GM21825 (cell line): Measurements from ENCODE around the gene DLK1.

Experiments used
- ATAC-seq: cut with Tn5 transposase; IDR thresholded peaks from one replicate; pipeline ENCODE4 v1.9.1; 2021; ENCODE audit warnings: mild to moderate bottlenecking, moderate library complexity; ENCODE audit not compliant: unreplicated experiment

The DLK1 gene

DNA sequence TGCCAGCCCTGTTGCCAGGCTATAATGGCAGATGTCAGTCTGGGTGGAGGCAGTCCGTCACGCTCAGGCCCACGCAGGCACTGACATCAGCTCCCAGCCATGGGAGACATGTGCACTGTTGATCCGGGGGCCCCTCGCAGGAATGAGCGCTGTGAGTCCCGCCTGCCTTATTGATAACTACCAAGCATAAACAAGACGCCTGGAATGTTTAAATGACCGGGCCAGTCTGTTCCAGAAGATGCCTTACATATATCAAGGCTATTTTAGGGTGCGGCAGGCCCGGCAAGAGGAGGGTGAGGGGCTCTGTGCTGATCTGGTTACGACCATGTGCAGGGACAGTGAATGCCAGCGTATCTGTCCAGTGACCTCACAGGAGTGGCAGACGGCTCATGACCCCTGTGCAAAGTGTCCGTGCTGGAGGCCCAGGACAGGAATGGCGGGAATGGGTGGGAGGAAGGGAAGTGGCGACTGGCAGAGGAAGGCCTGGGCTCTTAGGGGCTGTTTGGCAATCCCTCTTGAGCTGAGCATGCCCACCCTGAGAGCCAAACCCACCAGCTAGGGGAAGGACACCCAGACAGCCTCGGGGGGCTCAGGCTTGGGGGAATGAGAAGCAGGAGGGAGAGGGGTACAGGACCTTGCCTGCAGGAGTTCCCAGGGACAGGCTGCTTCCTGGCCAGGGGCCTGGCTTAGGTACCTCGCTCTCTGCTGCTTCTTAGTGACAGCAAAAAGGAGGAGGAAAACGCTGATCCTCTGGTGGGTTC, 49.3 kb downstream of the DLK1 start:
- no peak for ATAC-seq

DNA sequence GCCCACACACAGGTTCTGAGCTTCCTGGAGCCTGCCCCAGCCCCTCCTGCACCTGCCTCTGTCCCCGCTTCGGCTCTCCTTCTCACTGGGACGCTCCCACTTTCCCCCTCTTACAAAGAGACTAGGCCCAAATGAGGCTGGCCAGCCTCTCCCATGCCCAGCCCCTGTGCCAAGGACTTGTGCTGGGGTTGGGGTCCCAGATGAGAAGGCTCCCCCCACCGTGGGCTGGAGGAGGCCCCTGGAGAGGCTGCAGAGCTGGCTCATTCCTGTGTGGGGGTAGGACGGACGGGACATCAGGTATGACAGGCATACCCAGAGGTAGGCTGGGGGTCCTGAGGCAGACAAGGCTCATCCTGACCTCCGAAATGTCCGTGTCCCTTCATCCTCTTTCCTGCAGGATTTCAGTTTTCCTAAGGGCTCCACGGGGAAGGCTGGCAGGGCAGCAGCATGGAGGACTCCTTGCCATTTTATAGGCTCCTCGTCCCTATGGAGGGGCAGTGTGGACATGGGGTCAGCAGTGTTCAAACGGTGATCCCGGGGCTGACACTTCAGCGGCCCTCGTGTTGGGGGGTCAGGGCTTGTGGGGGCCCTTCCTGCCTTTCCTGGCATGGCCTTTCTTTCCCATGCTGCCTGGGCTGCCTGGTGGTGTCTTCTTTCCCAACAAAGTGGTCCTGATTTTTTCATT, 50.1 kb downstream of the DLK1 start:
- ATAC-seq = no peak

DNA sequence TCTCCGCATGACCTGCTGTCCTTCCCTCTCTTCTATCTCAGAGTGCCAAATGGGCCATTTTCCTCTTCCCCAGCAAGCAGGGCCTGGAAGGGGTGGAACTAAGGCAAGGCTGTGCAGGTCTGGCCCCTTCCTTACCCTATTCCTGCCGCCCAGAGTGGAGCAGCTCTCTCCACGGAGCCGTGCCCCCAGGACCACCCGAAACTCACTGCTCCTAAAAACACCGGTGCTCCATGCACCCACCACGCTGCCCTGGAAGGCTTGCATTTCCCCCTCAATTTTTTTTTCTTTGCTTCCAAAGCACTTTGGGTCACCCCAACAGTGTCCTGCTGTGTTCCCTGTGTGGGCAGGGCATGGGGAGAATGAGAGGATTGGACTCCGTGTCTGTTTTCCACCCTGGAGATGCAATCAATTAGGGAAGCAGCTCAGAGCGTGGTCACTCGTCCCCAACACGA, 50.7 kb downstream of the DLK1 start:
- no peak for ATAC-seq

DNA sequence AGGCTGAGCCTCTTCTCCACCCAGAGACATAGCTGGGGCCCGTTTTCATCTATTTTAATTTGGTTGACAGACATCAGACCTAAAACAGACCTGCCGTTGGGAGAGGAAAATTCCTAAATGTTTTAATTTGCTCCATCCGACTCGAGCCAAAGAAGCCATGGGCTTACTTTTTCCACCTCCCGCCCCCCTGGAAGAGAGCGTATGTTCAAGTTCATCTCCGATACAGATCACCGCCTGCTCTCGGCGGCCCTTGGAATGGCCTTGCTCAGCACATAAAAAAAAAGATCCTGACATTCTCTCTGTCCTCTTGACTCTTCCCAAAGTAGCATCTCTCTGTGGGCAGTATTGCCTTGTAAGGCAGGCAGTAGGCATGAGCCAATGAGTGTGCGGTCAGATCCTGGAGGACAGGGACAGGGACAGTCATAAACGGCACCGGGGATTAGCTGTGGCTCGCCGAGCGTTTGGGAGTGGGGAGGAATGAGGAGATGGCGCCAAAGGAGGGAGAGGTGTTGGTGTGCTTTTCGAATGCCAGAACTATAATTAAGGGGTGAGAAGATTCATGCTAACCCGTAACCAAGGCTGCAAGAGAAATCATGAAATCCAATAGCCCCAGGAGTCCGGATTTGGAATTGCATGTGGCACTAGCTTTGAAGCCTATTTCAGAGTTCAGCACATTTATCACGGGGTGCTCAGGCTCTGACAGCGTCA, 51.3 kb downstream of the DLK1 start:
- no peak for ATAC-seq

DNA sequence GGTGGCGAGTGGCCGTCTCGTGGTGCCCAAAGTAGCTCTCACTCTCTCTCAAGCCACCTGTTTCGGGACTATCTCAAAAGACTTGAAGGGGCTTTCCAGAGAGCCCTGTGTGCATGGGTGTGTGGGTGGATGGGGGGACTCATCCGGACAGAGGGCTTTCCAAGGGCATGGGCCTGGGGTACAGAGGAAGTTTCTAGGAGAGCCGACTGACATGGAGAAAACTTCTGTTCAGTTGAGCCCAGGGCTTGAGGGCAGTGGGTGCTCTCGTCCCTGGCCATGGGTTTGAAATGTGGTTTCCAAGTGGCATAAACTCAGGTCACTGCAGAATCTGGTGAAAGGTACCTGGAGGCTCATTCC, 51.8 kb downstream of the DLK1 start:
- no peak for ATAC-seq

DNA sequence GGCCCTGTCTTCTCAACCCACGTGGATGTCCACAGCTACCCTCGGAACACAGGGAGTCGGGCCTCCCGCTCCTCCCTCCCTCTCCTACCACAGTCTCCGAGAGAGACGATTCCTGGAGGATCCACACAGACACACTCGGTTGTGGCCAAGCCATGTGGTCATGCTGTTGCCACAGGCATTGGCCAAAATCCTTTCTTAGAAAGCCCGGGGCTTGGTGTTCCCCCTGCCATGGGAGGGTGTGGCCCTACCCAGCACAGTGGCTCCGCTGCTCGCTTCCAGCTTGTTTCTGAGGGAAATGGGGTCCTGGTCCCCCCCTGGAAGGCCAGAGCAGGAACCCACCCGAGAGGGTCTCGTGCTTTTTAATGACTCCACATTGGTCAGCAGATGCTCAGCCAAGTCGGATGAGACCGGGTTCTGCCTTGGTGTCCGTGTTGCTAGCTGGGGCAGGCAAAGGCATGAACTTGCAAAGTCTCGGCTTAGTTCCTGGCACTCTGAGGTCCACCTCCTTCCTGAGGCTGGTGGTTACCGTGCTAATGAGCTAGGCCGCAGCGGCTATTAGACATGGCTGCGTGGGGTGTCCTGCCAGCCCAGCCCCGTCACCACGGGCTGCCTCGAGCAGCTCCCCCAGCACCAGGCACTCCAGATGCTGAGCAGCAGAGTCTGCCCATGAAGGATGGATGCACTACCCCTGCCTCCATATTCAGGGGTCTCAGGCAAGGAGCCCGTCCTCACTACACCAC, 52.4 kb downstream of the DLK1 start:
- ATAC-seq = no peak

DNA sequence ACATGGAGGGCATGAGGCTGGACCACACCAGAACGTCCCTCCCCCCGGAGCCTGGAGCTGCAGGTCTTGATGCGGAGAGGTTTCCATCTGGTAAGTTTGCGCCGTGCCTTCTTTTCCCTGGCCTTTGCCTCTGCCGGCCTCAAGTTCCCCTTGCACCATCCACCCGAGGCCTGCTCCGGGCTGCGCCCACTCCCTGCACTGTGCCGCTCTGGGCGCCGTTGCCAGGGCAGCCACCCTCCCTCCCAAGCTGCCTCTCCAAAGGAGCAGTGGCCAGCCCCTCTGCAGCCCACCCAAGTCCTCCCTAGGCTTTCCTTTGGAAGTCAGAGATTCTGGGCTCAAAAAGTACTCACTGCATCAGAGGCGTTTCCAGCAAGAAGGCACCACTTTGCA, 53.0 kb downstream of the DLK1 start:
- ATAC-seq = no peak

DNA sequence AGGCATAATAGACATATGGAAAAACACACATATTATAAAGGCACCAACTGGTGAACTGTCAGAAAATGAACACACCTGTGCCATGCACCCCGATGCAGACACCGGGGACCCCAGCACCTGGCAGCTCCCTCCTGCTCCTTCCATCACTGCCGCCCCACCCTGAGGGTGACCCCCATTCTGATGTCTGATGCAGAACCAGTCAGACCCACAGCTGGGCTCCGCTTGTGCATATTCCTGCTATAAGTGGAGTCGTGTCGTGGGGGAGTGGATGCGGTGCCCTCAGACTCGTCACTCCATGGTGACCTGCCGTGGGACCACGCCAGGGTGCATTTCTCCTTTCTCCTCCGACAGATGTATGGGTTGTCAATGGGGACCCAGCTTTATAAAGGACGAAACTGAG, 53.6 kb downstream of the DLK1 start:
- ATAC-seq = no peak

DNA sequence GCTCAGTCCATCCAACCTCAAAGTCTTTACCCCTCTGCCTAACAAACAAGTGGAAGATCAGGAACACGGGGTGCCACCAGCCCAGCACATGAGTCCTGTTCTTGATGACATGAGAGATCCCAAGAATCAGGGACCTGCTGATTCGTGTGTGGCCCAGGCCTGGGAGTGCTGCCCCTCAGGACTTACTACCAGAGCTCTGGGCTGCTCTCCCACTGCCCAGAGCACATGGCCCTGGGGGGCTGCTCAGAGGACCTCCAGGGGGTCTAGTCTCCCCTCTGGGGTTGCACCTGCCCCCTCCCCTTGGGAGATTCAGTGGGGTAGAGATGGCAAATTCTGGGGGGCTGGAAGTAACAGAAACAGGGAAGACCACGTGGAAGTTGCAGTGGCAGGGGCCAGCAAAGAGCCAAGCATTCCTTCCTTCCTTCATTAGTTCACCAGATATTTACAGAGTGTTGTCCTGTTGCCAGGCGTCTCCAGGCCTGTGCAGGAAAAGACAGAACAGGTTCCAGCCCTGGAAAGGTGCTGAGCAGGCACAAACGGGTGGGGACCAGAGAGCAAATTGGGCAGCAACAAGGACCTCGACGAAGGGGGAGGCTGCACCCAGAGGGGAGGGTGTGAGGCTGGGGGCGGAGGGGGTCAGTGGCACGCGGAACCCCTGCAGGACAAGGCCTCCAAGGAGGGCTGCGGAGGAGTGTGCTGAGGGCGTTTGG, 54.1 kb downstream of the DLK1 start:
- ATAC-seq = no peak

DNA sequence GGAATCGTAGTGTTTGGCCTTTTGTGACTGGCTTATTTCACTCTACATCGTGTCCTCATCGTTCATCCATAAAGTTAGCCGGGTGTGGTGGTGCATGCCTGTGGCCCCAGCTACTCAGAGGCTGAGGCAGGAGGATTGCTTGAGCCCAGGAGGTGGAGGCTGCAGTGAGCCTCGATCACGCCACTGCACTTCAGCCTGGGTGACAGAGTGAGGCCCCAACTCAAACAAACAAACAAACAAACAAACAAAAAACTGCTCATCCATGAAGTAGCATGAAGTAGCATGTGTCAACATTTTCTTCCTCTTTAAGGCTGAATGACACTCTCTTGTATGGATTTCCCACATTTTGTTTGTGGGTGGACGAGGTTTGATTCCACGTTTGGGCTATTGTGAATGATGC, 55.3 kb downstream of the DLK1 start:
- ATAC-seq = no peak

DNA sequence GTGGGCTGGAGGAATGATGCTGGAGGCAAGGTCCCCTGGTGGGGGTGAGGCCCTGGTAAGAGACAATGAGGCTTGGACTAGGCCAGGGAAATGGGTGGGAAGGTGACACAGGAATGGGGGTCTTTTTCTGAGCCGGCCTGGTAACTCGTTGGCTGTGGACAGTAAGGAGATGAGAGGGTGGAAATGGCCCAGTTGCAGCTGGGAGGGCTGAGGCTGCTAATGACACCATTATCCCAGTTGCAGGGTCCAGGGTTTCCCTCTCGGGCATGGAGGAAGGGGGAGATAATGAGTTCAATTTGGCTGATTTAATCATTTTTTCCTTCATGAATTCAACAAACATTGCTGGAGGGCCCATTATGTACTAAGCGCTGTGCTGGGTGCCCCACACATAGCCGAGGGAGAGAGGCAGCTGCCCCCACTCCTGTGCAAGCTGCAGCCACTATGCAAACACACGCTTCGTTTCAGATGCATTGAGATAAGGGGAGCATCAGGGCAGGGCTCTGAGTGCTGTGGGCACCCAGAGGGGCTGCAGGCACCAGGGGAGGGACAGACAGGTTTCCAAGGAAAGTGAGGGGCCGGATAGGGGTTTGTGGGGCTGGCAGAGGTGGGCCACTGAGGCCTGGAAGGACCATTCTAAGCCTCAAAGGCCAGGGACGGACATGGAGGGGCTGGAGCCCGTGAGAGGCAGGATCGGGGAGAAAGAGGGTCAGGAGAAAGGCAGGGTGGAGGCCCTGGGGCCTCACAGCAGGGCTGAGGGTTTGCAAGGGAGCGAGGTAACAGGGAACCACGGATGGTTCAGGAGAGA, 56.0 kb downstream of the DLK1 start:
- no peak for ATAC-seq

DNA sequence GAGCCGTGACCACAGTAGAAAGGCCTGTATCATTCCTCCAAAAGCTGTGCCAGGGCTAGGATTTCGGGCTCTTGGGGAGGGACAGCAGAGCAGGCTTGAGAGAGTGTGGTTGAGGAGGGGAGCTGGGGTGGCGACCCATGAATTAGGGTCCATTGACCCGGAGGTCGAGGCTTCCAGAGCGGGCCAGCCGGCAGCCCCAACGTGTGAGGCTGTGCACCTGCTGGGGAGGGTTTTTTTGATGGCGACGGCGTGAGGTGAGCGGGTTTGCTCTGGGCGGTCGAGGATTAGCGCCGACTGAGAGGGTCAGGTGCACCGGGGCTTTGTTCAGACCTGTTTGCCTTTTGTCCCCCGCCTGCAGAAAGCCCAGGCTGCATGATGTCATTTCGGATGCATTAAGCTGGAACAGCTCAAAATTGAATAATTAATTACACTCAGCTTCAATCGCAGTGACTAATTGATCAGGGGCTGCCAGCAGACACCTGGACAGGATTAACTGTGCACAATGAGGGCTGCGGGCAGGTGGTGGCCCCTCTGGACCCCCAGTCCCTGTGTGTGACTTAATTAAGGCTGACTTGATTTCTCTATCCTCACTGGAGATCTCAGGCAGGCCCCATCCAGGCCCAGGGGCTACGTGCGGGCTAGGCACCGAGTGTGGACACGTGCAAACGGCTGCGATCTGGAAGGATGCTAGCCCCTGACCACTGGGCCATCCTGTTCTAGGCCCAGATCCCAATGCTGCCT, 57.1 kb downstream of the DLK1 start:
- ATAC-seq = no peak

DNA sequence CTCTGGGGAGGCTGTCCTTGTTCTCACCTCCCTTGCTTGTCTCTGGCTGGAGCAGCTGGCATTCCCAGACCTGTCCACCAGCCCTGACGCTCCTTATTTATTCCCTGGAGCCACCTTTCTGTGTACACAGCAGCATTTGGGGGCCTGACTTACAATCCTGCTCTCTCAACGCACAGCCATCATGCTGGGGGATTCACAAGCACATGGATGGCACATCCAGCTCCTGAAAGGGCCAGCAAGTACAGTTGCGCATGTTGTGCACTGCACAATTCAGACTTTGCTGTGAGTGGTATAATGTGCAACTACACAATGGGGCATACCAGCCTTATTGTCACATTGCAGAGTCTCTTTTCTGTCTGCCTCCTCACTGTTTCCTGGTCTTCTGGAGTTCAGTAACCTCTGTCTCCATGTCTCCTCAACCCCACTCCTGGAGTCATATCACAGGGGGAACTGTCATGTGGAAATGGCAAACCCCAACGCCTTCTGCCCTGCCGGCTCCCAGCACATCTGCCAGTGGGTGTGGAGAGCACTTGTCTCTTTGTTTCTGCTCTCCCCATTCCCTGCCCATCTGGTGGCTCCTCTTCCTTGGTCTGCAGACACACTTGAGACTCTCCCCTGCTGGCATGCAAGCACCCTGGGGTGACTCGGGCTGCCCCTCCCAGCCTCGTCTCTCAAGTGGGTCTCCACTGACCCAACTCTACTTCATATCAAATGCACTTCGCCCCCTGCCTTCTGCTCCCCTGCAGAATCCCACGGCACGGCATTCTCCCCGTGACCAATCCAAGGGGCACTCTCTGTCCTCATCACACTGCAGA, 58.0 kb downstream of the DLK1 start:
- no peak for ATAC-seq

DNA sequence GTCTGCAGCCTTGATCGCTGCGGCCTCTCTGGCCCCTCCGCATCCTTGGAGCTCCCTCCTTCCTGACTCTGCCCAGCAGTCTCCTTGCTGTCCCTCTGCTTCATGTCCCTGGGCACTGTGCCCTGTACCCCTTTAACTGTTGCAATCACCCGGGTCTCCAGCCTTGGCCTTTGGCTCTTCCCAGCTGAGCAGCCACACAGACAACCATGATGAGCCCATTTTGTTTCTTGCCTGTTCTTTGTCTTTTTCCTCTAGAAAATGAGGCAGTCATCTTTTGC, 58.6 kb downstream of the DLK1 start:
- no peak for ATAC-seq

DNA sequence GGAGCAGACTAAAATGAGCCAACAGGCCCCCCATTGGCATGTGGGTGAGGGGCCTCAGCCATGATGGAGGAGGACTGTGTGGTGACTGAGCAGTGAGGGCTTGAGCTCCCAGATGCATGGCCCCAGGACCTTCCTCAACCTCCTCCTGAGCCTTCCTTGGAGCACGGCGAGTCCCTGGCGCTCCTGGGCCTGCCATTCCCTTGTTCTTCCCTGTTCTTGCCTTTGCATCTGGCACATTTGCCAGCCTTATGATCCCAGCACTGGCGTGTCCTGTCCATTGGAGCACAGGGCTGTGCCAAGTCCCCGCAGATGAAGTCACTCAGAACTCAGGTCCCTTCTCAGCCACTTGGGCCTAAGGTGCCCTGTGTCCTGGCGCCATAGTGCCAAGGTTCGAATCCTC, 58.9 kb downstream of the DLK1 start:
- ATAC-seq = no peak

DNA sequence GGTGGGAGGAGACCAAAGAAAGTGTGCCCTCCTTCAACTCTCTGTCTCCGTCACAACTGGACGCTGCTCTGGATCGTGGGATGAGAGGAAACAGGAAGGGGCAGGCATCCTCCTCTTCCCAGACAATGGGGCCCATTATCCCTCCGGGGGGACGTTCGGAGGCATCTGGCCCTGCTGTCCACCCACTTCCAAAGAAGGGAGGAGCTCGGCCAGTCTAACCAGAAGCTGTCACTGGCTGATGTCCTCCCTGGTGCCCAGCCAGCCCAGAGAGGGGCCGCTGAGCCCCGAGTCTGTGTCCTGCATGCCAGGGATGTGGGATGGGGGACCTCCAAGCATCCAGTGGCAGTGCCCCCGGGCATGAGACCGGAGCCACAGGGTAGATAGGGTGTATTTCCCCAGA, 59.4 kb downstream of the DLK1 start:
- ATAC-seq = no peak

DNA sequence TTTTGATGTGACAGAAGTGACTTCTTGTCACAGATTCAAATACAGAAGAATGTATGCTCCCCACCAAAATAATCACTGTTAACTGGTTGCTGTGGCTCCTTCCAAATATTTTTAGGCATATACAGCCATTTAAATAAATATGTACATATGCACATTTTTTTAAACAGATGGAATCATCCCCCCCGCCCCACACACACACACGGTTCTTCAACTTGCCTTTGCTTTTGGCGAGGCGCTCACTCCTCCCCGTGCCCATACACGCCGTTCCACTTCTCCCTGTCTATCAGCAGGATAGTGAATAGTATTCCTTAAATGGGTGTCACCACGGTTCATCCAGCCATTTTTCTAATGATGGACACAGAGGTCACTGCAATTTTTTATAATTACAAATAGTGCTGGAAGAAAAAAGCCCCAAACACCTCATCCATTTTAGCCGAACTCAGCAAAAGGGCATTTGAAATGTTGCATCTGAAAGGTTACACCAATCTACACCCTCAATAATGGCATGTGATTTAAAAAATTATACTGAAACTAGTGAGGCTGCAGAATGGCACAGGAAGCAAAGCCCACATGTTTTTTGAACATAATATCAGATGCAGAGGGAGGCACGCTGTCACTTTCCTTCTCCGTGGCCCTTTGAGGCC, 60.0 kb downstream of the DLK1 start:
- ATAC-seq = no peak

DNA sequence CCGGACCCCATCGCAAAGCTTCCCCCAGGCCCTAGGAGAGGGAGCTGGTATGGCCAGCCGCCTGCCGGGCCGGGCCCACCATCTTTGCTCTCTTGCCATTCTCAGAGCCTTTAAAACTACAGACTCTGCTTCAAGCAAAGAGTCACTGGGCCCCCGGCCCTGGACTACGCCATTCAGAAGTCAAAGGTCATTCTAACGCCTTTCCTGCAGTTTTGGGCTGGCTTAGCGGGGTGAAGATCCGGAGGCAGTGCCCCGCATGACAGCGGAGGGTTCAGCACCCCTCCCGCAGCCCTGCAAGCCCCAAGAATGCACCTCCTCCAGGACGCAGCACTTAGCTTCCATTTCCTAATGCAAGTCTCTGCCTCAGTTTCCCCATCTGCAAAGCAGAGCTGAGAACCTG, 61.0 kb downstream of the DLK1 start:
- ATAC-seq = no peak
